ENCODE results near the gene TADA1. TPM values are rescaled to one million over a fixed set of nuclear protein-coding genes. Genes with fewer than 3 reads are reported as not detected.

The TADA1 gene
- total RNA-seq, 1 experiment from 2014 or later, result 14.7 TPM

DNA sequence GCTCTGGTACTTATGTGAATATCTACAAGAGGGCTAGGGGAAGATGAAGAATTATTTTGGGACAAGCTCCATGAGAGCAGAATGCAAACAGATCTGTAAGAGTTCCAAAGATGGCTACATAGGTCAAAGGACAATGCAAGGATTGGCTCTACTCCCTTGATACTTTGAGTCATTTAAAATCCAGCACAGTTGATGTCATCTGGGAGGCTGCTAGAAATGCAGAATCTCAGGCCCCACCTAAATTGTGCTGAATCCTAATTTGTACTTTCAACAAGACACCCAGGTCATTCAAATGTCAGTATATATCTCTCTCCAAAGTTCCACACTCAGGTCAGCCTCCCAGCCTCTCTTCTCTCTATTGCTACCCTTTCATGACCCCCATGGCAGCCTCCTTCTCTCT lies 23.7 kb upstream of the TADA1 start:
- no TSS peak for BruUV-seq (replicated peaks)
- POLR2A ChIA-PET, result interaction anchor here (0.6 to 1.2 kb wide), 3 partner anchors 11 to 1799 kb away, joined by 3 to 4 read pairs (median 4); partner anchors contain the start of gene TADA1
- Mint-ChIP-seq H3K36me3 (ENCODE audit: insufficient read depth, unreplicated experiment) (no peaks in the 10 kb centered on the region), H3K4me1 (ENCODE audit: insufficient read depth, unreplicated experiment) (peaks cover 5% of the 10 kb centered on the region), H3K27ac (ENCODE audit: low read depth, unreplicated experiment) (no peak overlapping the region), H3K4me3 (ENCODE audit: unreplicated experiment) (no peak overlapping the region), H3K9me3 (ENCODE audit: unreplicated experiment) (peaks cover 15% of the 10 kb centered on the region), H3K27me3 (ENCODE audit: insufficient read depth, unreplicated experiment) (no peaks in the 10 kb centered on the region)
- TF ChIP-seq, protein P1, sequence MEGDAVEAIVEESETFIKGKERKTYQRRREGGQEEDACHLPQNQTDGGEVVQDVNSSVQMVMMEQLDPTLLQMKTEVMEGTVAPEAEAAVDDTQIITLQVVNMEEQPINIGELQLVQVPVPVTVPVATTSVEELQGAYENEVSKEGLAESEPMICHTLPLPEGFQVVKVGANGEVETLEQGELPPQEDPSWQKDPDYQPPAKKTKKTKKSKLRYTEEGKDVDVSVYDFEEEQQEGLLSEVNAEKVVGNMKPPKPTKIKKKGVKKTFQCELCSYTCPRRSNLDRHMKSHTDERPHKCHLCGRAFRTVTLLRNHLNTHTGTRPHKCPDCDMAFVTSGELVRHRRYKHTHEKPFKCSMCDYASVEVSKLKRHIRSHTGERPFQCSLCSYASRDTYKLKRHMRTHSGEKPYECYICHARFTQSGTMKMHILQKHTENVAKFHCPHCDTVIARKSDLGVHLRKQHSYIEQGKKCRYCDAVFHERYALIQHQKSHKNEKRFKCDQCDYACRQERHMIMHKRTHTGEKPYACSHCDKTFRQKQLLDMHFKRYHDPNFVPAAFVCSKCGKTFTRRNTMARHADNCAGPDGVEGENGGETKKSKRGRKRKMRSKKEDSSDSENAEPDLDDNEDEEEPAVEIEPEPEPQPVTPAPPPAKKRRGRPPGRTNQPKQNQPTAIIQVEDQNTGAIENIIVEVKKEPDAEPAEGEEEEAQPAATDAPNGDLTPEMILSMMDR (IDR thresholded peaks at IDR 0.05; ENCODE audit: unreplicated experiment), result no peak
- DNase-seq (ENCODE audit: unreplicated experiment), result no peak
- CTCF ChIA-PET, result interaction anchor here (0.6 to 32.8 kb wide), 6 partner anchors 10 to 633 kb away, joined by 3 to 1662 read pairs (median 4); partner anchors contain the start of gene POU2F1
- intact Hi-C loops (cut with micrococcal nuclease), result no loop called here

DNA sequence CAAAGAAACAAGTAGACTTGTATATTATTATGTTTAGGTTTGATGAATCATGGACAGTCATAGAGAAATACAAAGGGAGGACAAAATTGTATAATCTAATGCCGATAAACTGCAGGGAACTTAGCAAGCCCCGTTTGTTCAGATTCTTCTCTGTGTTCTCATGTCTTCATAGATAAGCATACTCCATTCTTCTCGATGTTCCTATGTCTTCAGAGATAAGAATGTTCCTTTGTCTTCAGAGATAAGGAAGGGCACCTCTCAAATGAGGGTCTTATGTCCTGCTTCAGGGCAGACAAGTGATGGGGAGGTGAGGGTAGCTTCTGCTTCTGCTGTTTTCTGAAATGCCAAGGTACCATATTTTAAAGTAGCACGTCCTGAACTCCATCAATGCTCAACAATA lies 19.7 kb upstream of the TADA1 start:
- no peaks in the 10 kb centered on the region for H3K36me3 Mint-ChIP-seq (ENCODE audit: insufficient read depth, unreplicated experiment)
- H3K27me3 Mint-ChIP-seq (ENCODE audit: insufficient read depth, unreplicated experiment), result peaks cover 11% of the 10 kb centered on the region
- no peak for DNase-seq (ENCODE audit: unreplicated experiment)
- H3K4me3 Mint-ChIP-seq (ENCODE audit: unreplicated experiment), result no peak overlapping the region
- intact Hi-C loops (cut with micrococcal nuclease), result no loop called here
- TF ChIP-seq, protein P1 (IDR thresholded peaks at IDR 0.05; ENCODE audit: unreplicated experiment), result no peak
- ChIA-PET CTCF (interaction anchor here (1.0 to 32.8 kb wide), 4 partner anchors 11 to 417 kb away, joined by 4 to 1662 read pairs (median 34); no protein-coding TSS in a partner anchor), POLR2A (interaction anchor here (1.4 kb wide), 1 partner anchor 10 kb away, joined by 3 read pairs; no protein-coding TSS in a partner anchor)
- no peak overlapping the region for H3K27ac Mint-ChIP-seq (ENCODE audit: low read depth, unreplicated experiment)
- no peaks in the 10 kb centered on the region for H3K4me1 Mint-ChIP-seq (ENCODE audit: insufficient read depth, unreplicated experiment)
- H3K9me3 Mint-ChIP-seq (ENCODE audit: unreplicated experiment), result peaks cover 15% of the 10 kb centered on the region
- no TSS peak for BruUV-seq (replicated peaks)

DNA sequence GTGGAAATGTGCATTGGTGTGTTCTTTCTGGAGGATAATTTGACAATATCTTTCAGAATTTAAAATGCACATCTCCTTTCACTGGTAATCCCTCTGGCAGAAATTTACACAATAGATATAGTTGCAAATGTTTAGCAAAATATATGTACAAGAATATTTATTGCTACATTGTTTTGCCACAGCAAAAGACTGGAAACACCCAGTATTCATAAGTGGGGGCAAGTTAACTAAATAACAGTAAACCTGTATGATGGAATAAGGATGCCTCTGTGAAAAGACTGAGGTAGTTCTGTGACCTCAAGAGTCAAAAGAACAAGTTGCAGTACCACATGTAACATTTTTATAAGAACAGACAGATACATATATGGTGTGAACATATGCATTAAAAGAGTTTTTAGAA lies 13.7 kb upstream of the TADA1 start:
- H3K36me3 Mint-ChIP-seq (ENCODE audit: insufficient read depth, unreplicated experiment), result no peaks in the 10 kb centered on the region
- H3K27ac Mint-ChIP-seq (ENCODE audit: low read depth, unreplicated experiment), result no peak overlapping the region
- no TSS peak for BruUV-seq (replicated peaks)
- no peaks in the 10 kb centered on the region for H3K9me3 Mint-ChIP-seq (ENCODE audit: unreplicated experiment)
- peaks cover 11% of the 10 kb centered on the region for H3K27me3 Mint-ChIP-seq (ENCODE audit: insufficient read depth, unreplicated experiment)
- H3K4me1 Mint-ChIP-seq (ENCODE audit: insufficient read depth, unreplicated experiment), result no peaks in the 10 kb centered on the region
- H3K4me3 Mint-ChIP-seq (ENCODE audit: unreplicated experiment), result no peak overlapping the region
- TF ChIP-seq, protein P1 (IDR thresholded peaks at IDR 0.05; ENCODE audit: unreplicated experiment), result no peak
- intact Hi-C loops (cut with micrococcal nuclease), result no loop called here
- POLR2A ChIA-PET, result no interaction called here
- no peak for DNase-seq (ENCODE audit: unreplicated experiment)
- CTCF ChIA-PET, result no interaction called here

DNA sequence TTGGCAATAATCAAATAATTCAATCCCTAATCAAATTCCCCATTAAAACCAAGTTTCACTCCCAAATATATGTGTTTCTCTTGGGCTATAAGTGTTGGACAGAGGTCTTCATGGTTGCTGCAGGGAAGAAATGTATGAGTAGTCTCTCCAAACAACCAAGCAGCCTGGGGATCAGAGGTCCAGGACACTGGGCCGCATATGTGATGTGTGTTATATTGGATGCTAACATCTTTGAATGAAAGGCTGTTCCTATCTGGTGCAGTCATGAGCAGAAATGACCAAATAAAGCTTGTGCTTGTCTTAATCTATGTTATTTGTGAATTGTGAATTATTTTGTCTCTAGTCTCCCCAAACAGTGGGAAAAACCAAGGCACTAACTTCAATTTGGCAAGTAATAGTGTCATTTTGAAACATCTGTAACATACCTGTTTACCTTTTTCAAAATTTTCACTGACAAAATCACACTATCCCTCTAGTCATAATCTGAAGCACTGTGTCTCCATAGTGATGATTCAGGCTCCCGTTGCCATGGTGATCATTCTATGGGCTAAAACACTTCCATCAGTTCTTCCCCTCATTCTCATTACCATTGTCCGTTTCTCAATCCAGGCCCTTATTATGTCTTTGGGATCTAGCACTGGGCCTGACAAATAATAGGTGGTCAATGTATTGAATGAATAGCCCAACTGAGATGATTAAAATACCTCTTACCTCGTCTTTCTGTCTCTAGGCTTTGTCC lies 12.5 kb upstream of the TADA1 start:
- Mint-ChIP-seq H3K4me1 (ENCODE audit: insufficient read depth, unreplicated experiment) (no peaks in the 10 kb centered on the region), H3K36me3 (ENCODE audit: insufficient read depth, unreplicated experiment) (no peaks in the 10 kb centered on the region), H3K9me3 (ENCODE audit: unreplicated experiment) (no peaks in the 10 kb centered on the region), H3K27me3 (ENCODE audit: insufficient read depth, unreplicated experiment) (peaks cover 11% of the 10 kb centered on the region), H3K4me3 (ENCODE audit: unreplicated experiment) (no peak overlapping the region), H3K27ac (ENCODE audit: low read depth, unreplicated experiment) (no peak overlapping the region)
- ChIA-PET CTCF (interaction anchor here (0.7 kb wide), 3 partner anchors 21 to 470 kb away, joined by 3 read pairs; no protein-coding TSS in a partner anchor), POLR2A (interaction anchor here (0.7 kb wide), 1 partner anchor 22 kb away, joined by 4 read pairs; no protein-coding TSS in a partner anchor)
- BruUV-seq (replicated peaks), result no TSS peak
- intact Hi-C loops (cut with micrococcal nuclease), result no loop called here
- TF ChIP-seq, protein P1 (IDR thresholded peaks at IDR 0.05; ENCODE audit: unreplicated experiment), result no peak
- no peak for DNase-seq (ENCODE audit: unreplicated experiment)

Measured in MCF 10A (cell line).